HG02759 (cell line): Measurements from ENCODE around the gene STAT4.
"Not testable (repeated sequence)": the region's sequence is repeated elsewhere in the genome, so short reads cannot be mapped to it uniquely, and the experiment has no call there.

ENCODE experiments used
- ATAC-seq: cut with Tn5 transposase; IDR thresholded peaks from one replicate; pipeline ENCODE4 v1.9.1; 2021; ENCODE audit warnings: mild to moderate bottlenecking, moderate library complexity; ENCODE audit not compliant: unreplicated experiment

The STAT4 gene

GRCh38 chr2:191001032-191001431 is 149.8 kb downstream of the STAT4 start:
- ATAC-seq, result no peak

GRCh38 chr2:190999949-191000665 is 150.7 kb downstream of the STAT4 start:
- ATAC-seq, result no peak

- no peak for ATAC-seq
Observed at GRCh38 chr2:190999058-190999457, 151.7 kb downstream of the STAT4 start.

GRCh38 chr2:190997526-190998113 is 153.2 kb downstream of the STAT4 start:
- ATAC-seq, result no peak

GRCh38 chr2:190996947-190997346 is 153.8 kb downstream of the STAT4 start:
- ATAC-seq, result no peak

GRCh38 chr2:190996338-190996946 is 154.4 kb downstream of the STAT4 start:
- ATAC-seq, result peak; percentile 49

- not testable (repeated sequence) for ATAC-seq
Observed at GRCh38 chr2:190995315-190995714, 155.5 kb downstream of the STAT4 start.

- no peak for ATAC-seq
Observed at GRCh38 chr2:190994148-190994547, 156.6 kb downstream of the STAT4 start.

GRCh38 chr2:190993292-190993643 is 157.5 kb downstream of the STAT4 start:
- no peak for ATAC-seq

- ATAC-seq, result no peak
Observed at GRCh38 chr2:190990132-190990531, 160.7 kb downstream of the STAT4 start.

- ATAC-seq, result no peak
Observed at GRCh38 chr2:190988910-190989309, 161.9 kb downstream of the STAT4 start.

- no peak for ATAC-seq
Observed at GRCh38 chr2:190987938-190988337, 162.9 kb downstream of the STAT4 start.

- no peak for ATAC-seq
Observed at GRCh38 chr2:190987116-190987515, 163.7 kb downstream of the STAT4 start.

GRCh38 chr2:190986221-190986953 is 164.4 kb downstream of the STAT4 start:
- ATAC-seq, result no peak

- no peak for ATAC-seq
Observed at GRCh38 chr2:190984595-190984994, 166.2 kb downstream of the STAT4 start.

GRCh38 chr2:190982262-190983034 is 168.3 kb downstream of the STAT4 start:
- no peak for ATAC-seq

GRCh38 chr2:190981733-190982132 is 169.1 kb downstream of the STAT4 start:
- no peak for ATAC-seq

GRCh38 chr2:190981333-190981732 is 169.5 kb downstream of the STAT4 start:
- ATAC-seq, result no peak

GRCh38 chr2:190980630-190981209 is 170.1 kb downstream of the STAT4 start:
- ATAC-seq, result no peak

- no peak for ATAC-seq
Observed at GRCh38 chr2:190979906-190980629, 170.7 kb downstream of the STAT4 start.
